ENCODE results near the gene ARSB. TPM values are rescaled to one million over a fixed set of nuclear protein-coding genes. Genes with fewer than 3 reads are reported as not detected.

The ARSB gene
- total RNA-seq, 1 experiment from 2014 or later: 18.1 TPM

GRCh38 chr5:78795757-78796156, 189.4 kb downstream of the ARSB start:
- Histone ChIP-seq H3K36me3 (ENCODE audit: control insufficient read depth, insufficient read depth, low read length) (no peaks in the 10 kb centered on the region), H3K4me1 (ENCODE audit: control insufficient read depth, insufficient read depth, low read length) (no peaks in the 10 kb centered on the region), H3K27ac (ENCODE audit: low read length) (no peak overlapping the region), H3K27me3 (ENCODE audit: control insufficient read depth, insufficient read depth, low read length) (no peaks in the 10 kb centered on the region), H3K4me3 (ENCODE audit: low read depth in 2 of 2, low read length in 2 of 2) (no peak overlapping the region), H3K9me3 (ENCODE audit: control insufficient read depth, insufficient read depth, low read depth, low read length) (no peaks in the 10 kb centered on the region)
- no peak for ATAC-seq
- BruUV-seq (replicated peaks): no TSS peak
- POLR2A ChIA-PET: no interaction called here
- TF ChIP-seq REST (IDR thresholded peaks at IDR 0.05; ENCODE audit: insufficient read depth in 1 of 2, low read depth in 2 of 2, low read length in 1 of 2) (no peak), CTCF (IDR thresholded peaks at IDR 0.05) (no peak)
- intact Hi-C loops (cut with micrococcal nuclease; ENCODE audit: unreplicated experiment) (no loop called here), in situ Hi-C loops (cut with HindIII; ENCODE audit: low pct_unique_long_range_greater_than_20kb, low sequenced_read_pairs) (no loop called here)
- CTCF ChIA-PET: no interaction called here
- DNase-seq (ENCODE audit: low read depth, low spot score): no peak

- H3K27me3 ChIP-seq (ENCODE audit: control insufficient read depth, insufficient read depth, low read length): no peaks in the 10 kb centered on the region
- TF ChIP-seq TCF7L2 (IDR thresholded peaks at IDR 0.05; ENCODE audit: low read depth, low read length) (no peak), REST (IDR thresholded peaks at IDR 0.05; ENCODE audit: insufficient read depth in 1 of 2, low read depth in 2 of 2, low read length in 1 of 2) (no peak), SIN3A (IDR thresholded peaks at IDR 0.05; ENCODE audit: borderline replicate concordance, insufficient read depth, low read depth, low read length) (no peak), POLR2AphosphoS5 (IDR thresholded peaks at IDR 0.05; ENCODE audit: low read depth, low read length) (no peak), CTCF (IDR thresholded peaks at IDR 0.05) (no peak)
- POLR2A ChIA-PET: no interaction called here
- in situ Hi-C loops (cut with HindIII; ENCODE audit: low pct_unique_long_range_greater_than_20kb, low sequenced_read_pairs): no loop called here
- H3K36me3 ChIP-seq (ENCODE audit: control insufficient read depth, insufficient read depth, low read length): no peaks in the 10 kb centered on the region
- H3K4me3 ChIP-seq (ENCODE audit: low read depth in 2 of 2, low read length in 2 of 2): no peak overlapping the region
- H3K4me1 ChIP-seq (ENCODE audit: control insufficient read depth, insufficient read depth, low read length): no peaks in the 10 kb centered on the region
- ATAC-seq (no peak), DNase-seq (ENCODE audit: low read depth, low spot score) (no peak)
- H3K27ac ChIP-seq (ENCODE audit: low read length): no peak overlapping the region
- no TSS peak for BruUV-seq (replicated peaks)
- H3K9me3 ChIP-seq (ENCODE audit: control insufficient read depth, insufficient read depth, low read depth, low read length): no peaks in the 10 kb centered on the region
- CTCF ChIA-PET: no interaction called here
- intact Hi-C loops (cut with micrococcal nuclease; ENCODE audit: unreplicated experiment): no loop called here
These were observed 190.4 kb downstream of the ARSB start for GRCh38 chr5:78794693-78795215.
